HG02870 (cell line): ENCODE results near the gene SDS.

Experiments
- ATAC-seq: cut with Tn5 transposase; IDR thresholded peaks from one replicate; pipeline ENCODE4 v1.9.1; 2021; ENCODE audit warnings: mild to moderate bottlenecking, moderate library complexity; ENCODE audit not compliant: unreplicated experiment

SDS gene, protein sequence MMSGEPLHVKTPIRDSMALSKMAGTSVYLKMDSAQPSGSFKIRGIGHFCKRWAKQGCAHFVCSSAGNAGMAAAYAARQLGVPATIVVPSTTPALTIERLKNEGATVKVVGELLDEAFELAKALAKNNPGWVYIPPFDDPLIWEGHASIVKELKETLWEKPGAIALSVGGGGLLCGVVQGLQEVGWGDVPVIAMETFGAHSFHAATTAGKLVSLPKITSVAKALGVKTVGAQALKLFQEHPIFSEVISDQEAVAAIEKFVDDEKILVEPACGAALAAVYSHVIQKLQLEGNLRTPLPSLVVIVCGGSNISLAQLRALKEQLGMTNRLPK

DNA sequence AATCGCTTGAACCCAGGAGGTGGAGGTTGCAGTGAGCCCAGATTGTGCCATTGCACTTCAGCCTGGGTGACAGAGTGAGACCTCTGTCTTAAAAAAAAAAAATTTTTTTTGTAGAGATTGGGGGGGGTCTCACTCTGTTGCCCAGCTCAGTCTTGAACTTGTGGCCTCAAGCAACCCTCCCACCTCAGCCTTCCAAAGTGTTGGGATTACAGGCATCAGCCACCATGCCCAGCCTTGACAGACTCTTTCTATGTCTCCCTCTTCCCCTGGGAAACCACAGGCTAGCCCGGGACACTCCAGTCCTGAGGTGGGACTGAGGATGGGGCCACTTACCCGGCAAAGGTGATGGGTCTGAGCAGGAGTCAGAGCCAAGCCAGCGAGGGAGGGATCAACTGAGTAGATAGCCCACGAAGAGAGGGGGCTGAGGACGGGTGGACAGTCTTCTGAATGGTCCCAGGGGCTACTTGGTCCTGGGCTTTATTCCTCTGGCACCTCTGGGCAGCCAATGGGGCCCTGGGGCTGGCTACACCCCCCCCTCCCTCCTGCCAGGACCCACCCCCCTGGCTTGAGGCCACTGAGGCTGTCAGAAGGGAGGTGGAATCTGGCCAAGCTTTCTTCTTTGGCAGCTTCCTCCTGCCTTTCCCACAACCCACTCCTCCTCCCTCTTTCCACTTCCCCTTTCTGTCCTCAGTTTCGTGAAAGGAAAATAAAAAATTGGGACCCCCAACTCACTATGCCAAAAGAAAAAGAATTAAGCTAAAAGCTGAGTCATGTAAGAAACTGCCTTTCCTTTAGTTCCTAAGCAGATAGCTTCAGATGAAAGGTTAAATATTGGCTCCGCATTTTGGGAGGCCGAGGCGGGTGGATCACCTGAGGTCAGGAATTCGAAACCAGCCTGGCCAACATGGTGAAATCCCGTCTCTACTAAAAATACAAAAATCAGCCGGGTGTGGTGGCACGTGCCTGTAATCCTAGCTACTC is at the start of gene SDS:
Gene SDS (minus strand): TSS at position 453 of the 981 bp plus-strand sequence. CDS start 4,179 bp downstream, outside the sequence.
- no peak for ATAC-seq

GRCh38 chr12:113453330-113453729 is 49.6 kb upstream of the SDS start:
- no peak for ATAC-seq

GRCh38 chr12:113452458-113452857 is 48.8 kb upstream of the SDS start:
- no peak for ATAC-seq

- no peak for ATAC-seq
These were observed 46.2 kb upstream of the SDS start for GRCh38 chr12:113449839-113450238.

- no peak for ATAC-seq
These were observed 45.6 kb upstream of the SDS start for GRCh38 chr12:113449299-113449698.

DNA sequence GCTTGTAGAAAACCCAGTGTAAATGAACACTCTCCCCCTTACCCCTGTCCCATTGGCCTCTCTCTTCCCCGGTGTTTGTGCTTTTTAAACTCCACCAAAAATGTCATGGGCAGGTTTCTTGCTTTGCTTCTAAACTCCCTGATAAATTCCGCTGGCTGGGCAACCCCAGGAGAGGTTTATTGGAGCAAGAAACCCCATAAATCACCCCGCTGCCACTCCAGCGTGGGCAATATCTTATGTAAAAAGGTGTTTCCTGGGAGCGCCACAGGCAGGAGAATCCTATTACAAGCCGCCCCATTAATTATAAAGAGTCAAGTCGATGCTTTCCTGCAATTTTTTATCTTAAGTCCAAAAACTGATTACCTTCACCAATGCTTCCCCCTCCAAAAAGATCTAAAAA is 45.2 kb upstream of the SDS start:
- ATAC-seq: no peak

DNA sequence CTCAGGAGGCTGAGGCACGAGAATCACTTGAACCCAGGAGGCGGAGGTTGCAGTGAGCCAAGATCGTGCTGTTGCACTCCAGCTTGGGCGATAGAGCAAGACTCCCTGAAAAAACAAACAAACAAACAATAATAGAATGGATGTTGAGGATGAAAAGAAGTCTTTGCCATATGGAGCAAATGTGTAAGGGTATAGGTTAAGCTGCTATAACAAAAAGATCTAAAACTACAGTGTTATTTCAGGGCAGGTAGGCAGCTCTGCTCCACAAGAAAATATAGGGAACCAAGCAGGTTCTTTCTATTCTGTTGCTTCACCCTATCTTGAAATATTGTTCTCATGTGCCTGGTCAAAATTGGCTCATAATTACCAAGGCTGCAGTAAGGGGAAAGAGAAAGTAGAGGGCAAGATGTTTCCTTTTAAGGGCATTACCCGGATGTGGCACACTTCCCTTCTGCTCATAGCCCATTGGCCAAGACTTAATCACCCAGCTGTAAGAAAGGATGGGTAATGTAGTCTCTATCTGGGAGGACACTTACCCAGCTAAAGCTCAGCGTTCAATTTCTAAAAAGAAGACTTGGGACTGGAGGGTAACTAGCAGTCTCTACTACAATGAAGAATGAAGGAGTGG is 42.0 kb upstream of the SDS start:
- no peak for ATAC-seq

DNA sequence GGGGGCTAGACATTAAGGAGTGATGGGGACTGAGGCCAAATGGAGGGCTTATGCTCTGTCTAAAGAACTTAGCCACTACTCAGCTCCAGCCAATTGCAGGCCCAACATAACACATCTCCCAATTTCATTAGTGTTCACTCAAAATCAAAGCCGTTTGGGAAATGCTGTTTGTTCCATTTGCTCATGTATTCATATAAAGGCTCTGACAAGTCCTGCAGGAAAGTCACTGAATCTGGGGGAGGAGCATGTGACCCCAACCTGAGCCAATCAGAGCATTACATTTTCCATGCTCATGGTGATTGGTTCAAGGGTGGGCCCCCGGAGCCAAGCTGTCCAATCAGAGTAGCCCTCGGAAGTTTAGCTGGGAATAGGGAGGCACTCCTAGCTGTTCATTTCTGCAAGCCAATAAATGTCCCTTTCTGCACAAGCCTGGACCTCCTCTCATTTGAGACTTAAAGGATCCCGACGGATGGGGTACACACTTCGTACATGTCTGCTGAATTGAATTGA is 39.4 kb upstream of the SDS start:
- no peak for ATAC-seq

DNA sequence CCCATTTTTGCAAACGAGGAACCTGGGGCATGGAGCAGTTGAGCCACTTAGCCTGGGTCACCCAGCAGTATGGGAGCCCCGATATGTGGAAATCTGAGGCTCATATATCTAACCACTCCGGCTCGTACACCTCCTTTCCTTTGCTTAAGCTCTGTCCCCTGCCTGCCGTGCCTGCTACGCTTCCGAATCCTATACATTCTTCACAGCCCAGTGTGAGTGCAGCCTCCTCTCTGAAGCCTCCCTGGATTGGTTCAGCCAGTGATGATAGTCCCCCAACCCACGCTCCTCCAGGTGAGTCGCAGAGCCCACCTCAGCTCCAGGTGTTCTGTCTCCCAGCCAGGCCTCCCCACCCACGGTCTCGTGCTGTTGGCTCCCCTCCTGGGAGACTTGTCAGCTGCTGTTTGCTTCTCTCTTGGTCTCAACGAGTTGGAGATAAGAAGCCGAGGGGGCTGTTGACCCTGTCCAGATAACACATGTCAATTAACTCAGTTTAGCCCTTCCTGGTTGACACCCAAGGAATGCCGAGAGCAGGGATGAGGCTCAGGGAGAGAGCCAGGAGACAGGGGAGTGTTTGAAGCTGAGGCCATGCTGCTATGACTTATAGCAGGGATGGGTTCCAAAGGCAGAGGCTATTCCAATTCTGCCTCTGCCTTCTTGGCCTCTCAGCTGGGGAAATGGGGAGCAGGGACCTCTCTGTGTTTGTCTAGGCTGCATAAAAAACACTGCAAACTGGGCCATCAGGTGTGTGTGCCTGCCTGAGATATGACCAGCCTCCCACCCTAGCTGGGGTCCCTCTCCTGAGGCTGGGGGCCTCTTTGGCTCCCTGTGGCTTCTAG is 37.5 kb upstream of the SDS start:
- no peak for ATAC-seq

DNA sequence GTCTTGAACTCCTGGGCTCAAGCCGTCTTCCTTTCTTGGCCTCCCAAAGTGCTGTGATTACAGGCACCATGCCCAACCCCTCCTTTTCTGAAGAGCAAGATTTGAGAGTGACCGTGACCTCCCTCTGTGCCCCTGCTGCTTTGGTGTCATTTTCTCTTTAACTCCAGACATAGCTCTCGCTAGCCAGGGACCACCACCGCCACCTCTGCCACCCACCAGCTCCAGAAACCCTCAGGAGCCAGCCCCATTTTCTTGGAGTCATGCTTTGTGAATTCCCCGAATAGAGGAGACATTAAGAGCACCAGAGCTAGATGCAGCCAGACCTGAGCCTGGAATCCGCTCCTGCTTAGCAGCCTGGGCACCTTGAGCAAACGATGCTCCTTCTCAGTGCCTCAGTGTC is 36.6 kb upstream of the SDS start:
- ATAC-seq: no peak

- ATAC-seq: no peak
These were observed 35.9 kb upstream of the SDS start for GRCh38 chr12:113439606-113440030.

DNA sequence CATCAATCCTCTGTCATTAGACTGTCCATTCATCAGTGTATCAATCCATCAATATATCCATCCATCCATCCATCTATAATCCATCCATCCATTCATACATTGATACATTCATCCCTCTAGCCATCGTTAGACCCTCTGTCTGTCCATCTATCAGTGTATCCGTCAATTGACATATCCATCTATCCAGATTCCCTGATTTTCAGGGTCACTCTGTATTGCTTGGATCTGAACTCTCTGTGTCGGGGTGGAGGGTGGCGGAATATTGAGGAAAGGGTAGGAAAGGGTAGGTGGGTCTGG is 35.6 kb upstream of the SDS start:
- no peak for ATAC-seq

DNA sequence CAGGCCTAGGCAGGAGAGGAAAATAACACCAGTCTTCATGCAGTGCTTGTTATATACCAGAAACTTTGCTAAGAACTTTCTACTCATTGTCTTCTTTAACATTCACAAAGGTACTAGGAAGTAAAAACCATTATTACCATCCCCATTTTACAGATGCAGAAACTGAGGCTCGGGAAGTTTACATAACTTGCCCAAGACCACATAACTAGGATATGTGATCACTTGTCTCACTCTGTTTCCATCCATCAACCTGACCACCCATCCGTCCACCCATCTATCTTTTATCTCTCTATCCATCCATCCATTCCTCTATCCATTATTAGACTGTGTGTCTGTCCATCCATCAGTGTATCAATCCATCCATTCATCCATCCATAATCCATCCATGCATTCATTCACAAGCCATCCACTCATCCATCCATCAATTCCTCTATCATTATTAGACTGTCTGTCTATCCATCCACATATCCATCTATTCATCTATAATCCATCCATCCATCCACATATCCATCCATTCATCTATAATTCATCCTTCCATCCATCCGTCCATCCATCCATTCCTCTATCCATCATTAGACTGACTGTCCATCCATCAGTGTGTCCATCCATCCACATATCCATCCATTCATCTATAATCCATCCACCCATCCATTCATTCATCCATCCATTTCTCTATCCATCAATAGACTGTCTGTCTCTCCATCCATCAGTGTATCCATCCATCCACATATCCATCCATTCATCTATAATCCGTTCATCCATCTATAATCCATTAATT is 35.0 kb upstream of the SDS start:
- ATAC-seq: no peak

DNA sequence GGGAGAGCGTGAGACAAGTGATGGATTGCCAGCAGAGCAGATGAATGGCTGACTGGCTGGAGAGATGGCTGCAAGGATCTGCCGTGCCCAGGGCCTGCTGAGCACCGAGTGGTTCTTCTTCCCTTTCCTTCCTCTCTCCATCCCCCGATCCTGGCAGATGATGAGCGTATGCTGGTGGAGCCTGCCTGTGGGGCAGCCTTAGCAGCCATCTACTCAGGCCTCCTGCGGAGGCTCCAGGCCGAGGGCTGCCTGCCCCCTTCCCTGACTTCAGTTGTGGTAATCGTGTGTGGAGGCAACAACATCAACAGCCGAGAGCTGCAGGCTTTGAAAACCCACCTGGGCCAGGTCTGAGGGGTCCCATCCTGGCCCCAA is 34.0 kb upstream of the SDS start:
- ATAC-seq: no peak

- ATAC-seq: no peak
These were observed 33.5 kb upstream of the SDS start for GRCh38 chr12:113436993-113437728.

- ATAC-seq: no peak
These were observed 32.9 kb upstream of the SDS start for GRCh38 chr12:113436586-113436985.

DNA sequence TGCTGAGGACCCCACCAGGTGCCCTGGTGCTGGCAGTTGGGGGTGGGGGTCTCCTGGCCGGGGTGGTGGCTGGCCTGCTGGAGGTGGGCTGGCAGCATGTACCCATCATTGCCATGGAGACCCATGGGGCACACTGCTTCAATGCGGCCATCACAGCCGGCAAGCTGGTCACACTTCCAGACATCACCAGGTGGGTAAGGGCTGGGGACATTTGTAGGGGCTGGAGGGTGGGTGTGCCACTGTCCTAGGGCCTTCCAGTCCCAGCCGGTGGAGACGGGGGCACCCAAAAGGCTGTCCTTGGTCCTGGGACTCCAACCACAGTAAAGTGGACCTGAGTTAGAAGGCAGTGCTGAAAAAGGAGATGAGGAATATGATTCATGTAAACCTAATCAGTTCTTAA is 31.7 kb upstream of the SDS start:
- no peak for ATAC-seq

- no peak for ATAC-seq
These were observed 29.3 kb upstream of the SDS start for GRCh38 chr12:113432986-113433385.

DNA sequence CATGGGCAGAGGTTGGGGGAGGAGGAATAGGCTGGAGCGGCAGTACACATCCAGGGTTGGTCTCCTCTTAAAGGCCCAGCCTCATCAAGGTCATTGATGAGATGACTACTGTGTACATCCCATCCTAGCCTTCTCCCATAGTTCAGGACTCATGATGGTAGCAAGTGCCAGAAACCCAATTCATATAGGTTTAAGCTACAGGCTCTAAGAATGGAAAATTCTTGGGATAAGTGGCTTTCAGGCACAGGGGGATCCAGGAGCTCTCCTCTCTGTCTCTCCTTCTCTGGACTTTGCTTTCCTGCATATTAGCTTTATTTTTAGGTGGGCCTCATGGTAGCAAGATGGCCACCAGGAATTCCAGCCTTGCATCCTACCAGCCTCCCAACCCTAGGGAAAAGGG is 24.8 kb upstream of the SDS start:
- ATAC-seq: no peak
